IPS-18a (cell line): ENCODE measurements around the gene GABPB1.
A peak's percentile ranks its signal among the peaks of the same experiment; 100 is the strongest.
"Not testable (repeated sequence)": the region's sequence is repeated elsewhere in the genome, so short reads cannot be mapped to it uniquely, and the experiment has no call there.

Experiments
- H3K27ac ChIP-seq: one replicate; pipeline ENCODE4 v1.5.1; 2013; ENCODE audit warnings: low read length
- H3K27me3 ChIP-seq: one replicate; pipeline ENCODE4 v1.6.1; 2013; ENCODE audit warnings: mild to moderate bottlenecking, low read length; ENCODE audit not compliant: control insufficient read depth, insufficient read depth
- H3K36me3 ChIP-seq: one replicate; pipeline ENCODE4 v1.6.1; 2013; ENCODE audit warnings: low read depth, low read length; ENCODE audit not compliant: control insufficient read depth
- H3K4me1 ChIP-seq: one replicate; pipeline ENCODE4 v1.6.1; 2013; ENCODE audit warnings: low read depth, low read length; ENCODE audit not compliant: control insufficient read depth
- H3K4me3 ChIP-seq: one replicate; pipeline ENCODE4 v1.5.1; 2013; ENCODE audit warnings: low read length
- H3K9ac ChIP-seq: one replicate; pipeline ENCODE4 v1.6.1; 2013; ENCODE audit warnings: mild to moderate bottlenecking, low read length, moderate library complexity
- H3K9me3 ChIP-seq: one replicate; pipeline ENCODE4 v1.6.1; 2013; ENCODE audit warnings: low read depth, low read length; ENCODE audit not compliant: control insufficient read depth

GABPB1 gene

DNA sequence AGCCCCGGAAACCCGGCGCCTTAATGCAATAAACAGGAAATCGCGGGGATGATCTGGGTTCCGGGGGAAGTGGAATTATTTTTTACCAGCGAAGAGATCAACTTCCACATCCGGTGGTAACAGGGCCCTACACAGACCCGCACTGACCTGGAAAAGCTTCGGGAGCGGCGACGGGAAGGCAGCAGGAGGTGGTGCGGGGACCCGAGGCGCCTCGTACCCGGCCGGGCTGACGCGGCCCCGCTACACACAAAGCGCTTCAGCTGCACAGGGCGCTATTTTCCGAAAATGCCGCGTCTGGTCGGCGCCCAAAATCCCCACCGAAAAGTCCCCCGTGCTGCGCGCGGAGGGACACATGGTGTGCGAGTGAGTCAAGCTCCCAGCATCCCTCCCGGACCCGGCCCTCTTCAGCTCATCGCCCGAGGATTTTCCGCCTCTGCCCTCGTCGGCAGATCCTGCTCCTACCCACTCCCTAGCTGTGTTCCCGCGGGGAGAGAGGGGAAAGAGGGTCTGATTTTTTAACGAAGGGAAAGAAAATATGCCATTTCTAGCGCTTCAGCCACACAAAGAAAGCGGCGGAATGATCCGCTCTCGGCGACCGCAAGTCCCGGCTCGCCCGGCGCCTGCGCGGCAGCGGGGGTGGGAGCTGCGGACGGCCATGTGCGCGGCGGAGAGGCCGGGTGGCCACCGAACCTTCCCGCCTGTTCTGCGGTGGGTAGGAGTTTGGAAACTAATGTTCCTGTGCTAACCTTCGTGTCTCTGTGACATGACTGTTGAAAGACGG lies at the start of gene GABPB1:
TSS of gene GABPB1 (minus strand) at position 361 of the 781 bp plus-strand sequence. CDS start 45,400 bp downstream, outside the sequence.
- H3K9ac ChIP-seq, result peak within 1 kb of the TSS; percentile 100
- peaks cover 20% of the 10 kb centered on the region for H3K4me1 ChIP-seq
- H3K27me3 ChIP-seq, result no peaks in the 10 kb centered on the region
- H3K36me3 ChIP-seq, result peaks cover 10% of the 10 kb centered on the region
- peak within 1 kb of the TSS; percentile 99 for H3K4me3 ChIP-seq
- peak within 1 kb of the TSS; percentile 98 for H3K27ac ChIP-seq
- no peaks in the 10 kb centered on the region for H3K9me3 ChIP-seq

DNA sequence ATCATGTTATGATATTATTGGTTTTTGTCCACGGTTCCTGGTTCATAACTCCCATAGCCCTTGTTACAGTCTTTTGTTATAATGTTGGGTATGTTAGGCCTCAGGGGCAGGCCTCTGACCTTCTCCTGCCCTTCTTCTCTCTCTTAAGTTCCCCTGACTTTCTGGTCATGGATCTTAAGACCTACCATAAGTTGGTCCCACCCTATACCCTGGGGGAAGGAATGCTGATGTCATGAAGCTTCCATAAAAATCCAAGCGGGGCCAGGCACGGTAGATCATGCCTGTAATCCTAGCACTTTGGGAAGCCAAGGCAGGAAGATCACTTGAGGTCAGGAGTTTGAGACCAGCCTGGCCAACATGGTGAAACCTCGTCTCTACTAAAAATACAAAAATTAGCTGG lies 36.6 kb upstream of the GABPB1 start:
- not testable (repeated sequence) for H3K27ac ChIP-seq, H3K4me3 ChIP-seq, H3K9me3 ChIP-seq, H3K4me1 ChIP-seq, H3K36me3 ChIP-seq, H3K9ac ChIP-seq, H3K27me3 ChIP-seq

DNA sequence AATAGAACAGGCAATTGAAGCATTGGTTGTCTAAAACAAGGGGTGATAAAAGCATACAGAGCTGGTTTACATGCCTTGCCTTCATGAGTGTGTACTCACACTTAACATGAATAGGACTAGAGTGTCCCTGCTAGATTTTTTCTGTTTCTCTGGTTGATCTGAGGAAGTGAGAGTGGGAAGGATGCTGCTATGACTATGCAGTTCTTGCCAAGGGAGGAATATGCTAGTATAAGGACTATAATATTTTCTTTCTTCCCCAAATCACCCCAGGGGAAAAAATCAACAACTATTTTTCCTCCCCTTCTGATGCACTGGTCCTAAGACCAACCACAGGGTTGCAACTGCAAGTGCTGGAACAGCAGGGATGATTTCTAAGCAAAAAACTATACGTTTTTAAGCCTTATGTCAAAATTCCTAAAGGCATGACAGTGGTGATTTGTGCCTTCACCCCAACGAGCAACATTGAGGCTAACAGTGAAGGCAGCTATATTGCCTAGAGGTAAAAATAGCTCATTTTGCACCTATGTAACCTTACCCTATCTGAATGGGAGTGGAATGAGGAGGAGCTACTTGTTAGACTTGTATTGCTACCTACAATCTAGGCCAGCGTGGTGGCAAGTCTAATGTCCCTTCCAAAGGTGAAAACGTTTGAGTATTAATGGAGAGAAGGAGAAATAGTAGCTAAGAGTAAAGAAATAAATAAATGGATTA lies 35.7 kb upstream of the GABPB1 start:
- Histone ChIP-seq H3K9ac (no peak overlapping the region), H3K4me1 (no peaks in the 10 kb centered on the region), H3K4me3 (no peak overlapping the region), H3K27ac (no peak overlapping the region), H3K36me3 (no peaks in the 10 kb centered on the region), H3K27me3 (no peaks in the 10 kb centered on the region), H3K9me3 (no peaks in the 10 kb centered on the region)

DNA sequence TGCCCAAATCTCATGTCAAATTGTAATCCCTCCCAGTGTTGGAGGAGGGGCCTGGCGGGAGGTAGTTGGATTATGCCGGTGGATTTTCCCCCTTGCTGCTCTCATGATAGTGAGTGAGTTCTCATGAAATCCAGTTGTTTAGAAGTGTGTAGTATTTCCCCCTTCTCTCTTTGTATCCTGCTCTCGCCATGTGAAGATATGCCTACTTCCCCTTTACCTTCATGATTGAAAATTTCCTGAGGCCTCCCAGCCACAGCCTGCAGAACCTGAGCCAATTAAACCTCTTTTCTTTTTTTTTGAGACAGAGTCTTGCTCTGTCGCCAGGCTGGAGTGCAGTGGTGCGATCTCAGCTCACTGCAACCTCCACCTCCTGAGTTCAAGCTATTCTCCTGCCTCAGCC lies 27.4 kb upstream of the GABPB1 start:
- H3K4me1 ChIP-seq, H3K36me3 ChIP-seq, H3K27me3 ChIP-seq, H3K27ac ChIP-seq, H3K9me3 ChIP-seq, H3K9ac ChIP-seq, H3K4me3 ChIP-seq: not testable (repeated sequence)

DNA sequence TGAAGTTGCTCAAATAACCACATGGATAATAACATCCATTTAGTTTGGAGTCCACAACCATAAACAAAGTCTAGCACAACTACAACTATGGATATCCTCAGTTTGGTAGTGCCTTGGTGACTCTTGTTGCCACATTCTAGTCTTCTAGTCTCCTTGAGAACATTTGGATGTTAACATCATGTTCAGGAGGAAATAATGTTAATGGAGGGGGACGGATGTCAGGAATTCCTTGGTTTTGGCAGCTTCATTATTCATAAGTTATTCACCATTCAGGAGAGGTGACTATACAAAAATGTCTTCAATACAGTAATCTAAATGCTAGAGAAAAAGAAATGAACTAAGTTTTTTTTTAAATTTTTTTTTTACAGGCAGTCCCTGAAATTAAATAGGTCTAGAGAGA lies 26.4 kb upstream of the GABPB1 start:
- H3K9ac ChIP-seq, result no peak overlapping the region
- H3K9me3 ChIP-seq, result no peaks in the 10 kb centered on the region
- no peaks in the 10 kb centered on the region for H3K27me3 ChIP-seq
- H3K4me1 ChIP-seq, result no peaks in the 10 kb centered on the region
- no peak overlapping the region for H3K4me3 ChIP-seq
- no peaks in the 10 kb centered on the region for H3K36me3 ChIP-seq
- no peak overlapping the region for H3K27ac ChIP-seq

DNA sequence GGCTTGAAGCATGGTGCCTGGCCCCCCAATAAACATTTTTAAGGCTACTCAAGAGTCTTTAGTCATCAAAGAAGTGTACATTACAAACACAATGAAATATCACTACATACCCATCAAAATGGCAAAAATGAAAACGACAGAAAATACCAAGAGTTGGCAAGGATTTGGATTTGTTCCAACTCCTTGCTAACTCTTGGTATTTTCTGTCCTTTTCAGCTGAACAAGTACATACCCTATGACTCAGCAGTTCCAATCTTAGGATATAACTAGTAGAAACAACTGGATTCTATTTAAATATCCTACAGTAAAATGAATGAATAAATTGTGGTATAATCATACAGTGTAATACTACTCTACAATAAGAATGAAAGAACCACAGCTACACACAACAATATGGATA lies 25.1 kb upstream of the GABPB1 start:
- Histone ChIP-seq H3K27me3 (no peaks in the 10 kb centered on the region), H3K36me3 (no peaks in the 10 kb centered on the region), H3K9ac (no peak overlapping the region), H3K4me1 (no peaks in the 10 kb centered on the region), H3K9me3 (no peaks in the 10 kb centered on the region), H3K27ac (no peak overlapping the region), H3K4me3 (no peak overlapping the region)

DNA sequence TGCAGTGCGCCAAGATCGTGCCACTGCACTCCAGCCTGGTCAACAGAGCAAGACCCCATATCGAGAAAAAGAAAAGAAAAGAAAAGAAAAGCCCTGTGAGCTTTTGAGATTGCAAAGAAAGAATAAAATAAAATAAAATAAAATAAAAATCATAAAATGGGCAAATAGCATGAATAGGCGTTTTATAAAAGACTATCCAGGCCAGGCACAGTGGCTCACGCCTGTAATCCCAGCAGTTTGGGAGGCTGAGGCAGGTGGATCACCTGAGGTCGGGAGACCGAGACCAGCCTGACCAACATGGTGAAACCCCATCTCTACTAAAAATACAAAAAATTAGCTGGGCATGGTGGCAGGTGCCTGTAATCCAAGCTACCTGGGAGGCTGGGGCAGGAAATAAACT lies 24.4 kb upstream of the GABPB1 start:
- not testable (repeated sequence) for H3K36me3 ChIP-seq, H3K4me3 ChIP-seq, H3K27ac ChIP-seq, H3K9me3 ChIP-seq, H3K4me1 ChIP-seq, H3K9ac ChIP-seq, H3K27me3 ChIP-seq

DNA sequence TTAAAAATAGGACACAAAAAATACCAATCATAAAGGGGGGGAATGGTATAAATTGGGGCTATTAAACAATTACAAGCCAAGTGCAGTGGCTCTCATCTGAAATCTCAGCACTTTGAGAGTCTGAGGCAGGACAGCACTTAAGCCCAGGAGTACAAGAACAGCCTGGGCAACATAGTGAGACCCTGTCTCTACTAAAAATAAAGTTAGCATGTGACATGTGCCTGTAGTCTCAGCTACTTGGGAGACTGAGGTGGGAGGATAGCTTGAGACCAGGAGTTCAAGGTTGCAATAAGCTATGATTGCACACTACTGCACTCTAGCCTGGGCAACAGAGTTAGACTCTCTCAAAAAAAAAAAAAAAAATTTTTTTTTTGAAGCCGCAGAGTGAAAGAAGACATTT lies 23.8 kb upstream of the GABPB1 start:
- H3K27me3 ChIP-seq, result no peaks in the 10 kb centered on the region
- H3K36me3 ChIP-seq, result no peaks in the 10 kb centered on the region
- H3K4me3 ChIP-seq, result no peak overlapping the region
- H3K9me3 ChIP-seq, result no peaks in the 10 kb centered on the region
- no peak overlapping the region for H3K27ac ChIP-seq
- H3K4me1 ChIP-seq, result no peaks in the 10 kb centered on the region
- no peak overlapping the region for H3K9ac ChIP-seq

DNA sequence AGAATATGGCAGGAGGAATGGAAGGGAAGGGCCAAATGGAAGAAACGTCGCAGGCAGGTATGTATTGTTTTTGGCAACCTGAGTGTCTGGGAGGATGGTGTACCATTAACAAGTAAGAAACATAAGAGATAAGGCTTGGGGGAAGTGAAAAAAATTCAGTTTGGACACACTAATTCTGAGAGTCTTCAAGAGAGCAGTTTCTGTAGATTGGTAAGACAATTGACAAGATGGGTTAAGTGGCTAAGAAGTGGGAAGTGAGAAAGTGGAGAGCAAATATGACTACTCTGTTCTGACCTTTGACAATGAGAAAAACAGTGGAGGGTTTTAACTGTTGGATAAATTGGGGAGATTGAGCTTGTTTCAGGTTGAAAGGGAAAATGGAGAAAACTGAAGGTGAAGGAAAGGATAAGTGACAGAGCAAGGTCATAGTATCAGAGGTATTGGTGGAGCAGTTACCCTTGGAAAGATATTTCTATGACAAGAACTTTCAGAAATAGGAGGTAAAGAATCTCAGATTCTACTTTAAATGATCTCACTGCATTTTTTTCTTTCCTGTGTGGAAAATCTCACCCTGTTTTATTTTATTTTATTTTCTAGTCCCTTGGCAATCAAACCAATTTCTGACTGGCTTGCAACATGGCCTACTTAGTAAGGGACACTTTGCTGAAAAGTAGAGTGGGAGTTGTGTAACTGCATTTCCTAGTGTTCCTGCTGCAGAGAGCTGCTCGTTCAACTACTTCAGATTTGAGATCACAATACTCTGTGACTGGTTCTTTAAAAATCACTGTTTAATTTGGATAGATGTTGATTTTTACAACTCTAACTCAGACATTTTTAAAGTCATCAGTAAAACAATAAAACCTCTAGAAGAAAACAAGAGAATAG lies 23.1 kb upstream of the GABPB1 start:
- Histone ChIP-seq H3K27me3 (no peaks in the 10 kb centered on the region), H3K4me3 (no peak overlapping the region), H3K27ac (no peak overlapping the region), H3K9me3 (no peaks in the 10 kb centered on the region), H3K36me3 (no peaks in the 10 kb centered on the region), H3K4me1 (no peaks in the 10 kb centered on the region), H3K9ac (no peak overlapping the region)

DNA sequence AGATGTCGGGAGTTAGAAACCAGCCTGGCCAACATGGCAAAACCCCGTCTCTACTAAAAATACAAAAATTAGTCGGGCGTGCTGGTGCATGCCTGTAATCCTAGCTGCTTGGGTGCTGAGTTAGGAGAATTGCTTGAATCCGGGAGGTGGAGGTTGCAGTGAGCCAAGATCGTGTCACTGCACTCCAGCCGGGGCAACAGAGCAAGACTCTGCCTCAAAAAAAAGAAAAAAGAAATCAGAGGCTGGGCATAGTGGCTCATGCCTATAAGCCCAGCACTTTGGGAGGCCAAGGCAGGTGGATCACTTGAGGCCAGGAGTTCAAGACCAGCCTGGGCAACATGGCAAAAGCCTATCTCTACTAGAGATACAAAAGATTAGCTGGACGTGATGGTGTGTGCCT lies 14.6 kb upstream of the GABPB1 start:
- not testable (repeated sequence) for H3K4me1 ChIP-seq, H3K9ac ChIP-seq, H3K27ac ChIP-seq, H3K27me3 ChIP-seq, H3K36me3 ChIP-seq, H3K4me3 ChIP-seq, H3K9me3 ChIP-seq

DNA sequence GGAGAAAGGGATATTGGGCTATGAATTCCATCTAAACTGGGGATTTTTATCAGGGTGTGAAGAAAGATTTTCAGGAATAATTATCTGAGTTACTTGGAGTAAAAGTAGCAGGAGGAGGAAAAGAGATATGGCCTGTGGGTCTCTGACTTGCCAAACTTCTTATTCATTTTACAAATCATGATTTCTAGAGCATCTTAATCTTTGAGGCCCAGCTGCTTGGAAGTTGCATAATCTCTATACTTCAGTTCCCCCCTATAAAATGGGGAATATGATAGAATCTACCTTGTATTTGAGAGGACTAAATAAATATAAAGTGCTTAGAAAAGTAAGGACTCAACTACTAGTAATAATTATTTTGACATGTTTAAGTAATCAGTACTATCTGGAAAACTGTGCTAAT lies 11.0 kb upstream of the GABPB1 start:
- no peaks in the 10 kb centered on the region for H3K9me3 ChIP-seq
- H3K27ac ChIP-seq, result no peak overlapping the region
- no peaks in the 10 kb centered on the region for H3K36me3 ChIP-seq
- H3K4me1 ChIP-seq, result no peaks in the 10 kb centered on the region
- no peak overlapping the region for H3K9ac ChIP-seq
- no peak overlapping the region for H3K4me3 ChIP-seq
- H3K27me3 ChIP-seq, result no peaks in the 10 kb centered on the region
